Smooth muscle cell (in vitro differentiated cells): ENCODE measurements around the gene DNAH3. TPM values are rescaled to one million over a fixed set of nuclear protein-coding genes. Genes with fewer than 3 reads are reported as not detected.

Experiments used
- DNase-seq: peaks from one replicate; lab custom pipeline; 2025; ENCODE audit not compliant: unreplicated experiment; lab: John Stamatoyannopoulos, UW
- H2AFZ ChIP-seq: fragments of 200-600 bp; sonication (generic); 2 replicates; pipeline ENCODE4 v1.6.0; 2016; ENCODE audit warnings: antibody characterized with exemption, low read depth, mild to moderate bottlenecking
- H3F3A ChIP-seq: fragments of 200-600 bp; sonication (generic); 2 replicates; pipeline ENCODE4 v1.6.0; 2017; ENCODE audit warnings: antibody characterized with exemption, low read depth
- H3K27ac ChIP-seq: fragments of 200-600 bp; sonication (generic); 2 replicates; pipeline ENCODE4 v1.5.1; 2016; ENCODE audit warnings: low read depth, mild to moderate bottlenecking
- H3K27me3 ChIP-seq: fragments of 200-600 bp; sonication (generic); 2 replicates; pipeline ENCODE4 v1.6.1; 2016; ENCODE audit warnings: low read depth, mild to moderate bottlenecking
- H3K36me3 ChIP-seq: fragments of 200-600 bp; sonication (generic); 2 replicates; pipeline ENCODE4 v1.5.1; 2016; ENCODE audit warnings: low read depth
- H3K4me1 ChIP-seq: fragments of 200-600 bp; sonication (generic); 2 replicates; pipeline ENCODE4 v1.5.1; 2016; ENCODE audit warnings: low read depth
- H3K4me2 ChIP-seq: fragments of 200-600 bp; sonication (generic); 2 replicates; pipeline ENCODE4 v1.6.0; 2016; ENCODE audit warnings: mild to moderate bottlenecking
- H3K4me3 ChIP-seq: fragments of 200-600 bp; sonication (generic); 2 replicates; pipeline ENCODE4 v1.5.1; 2016; ENCODE audit warnings: mild to moderate bottlenecking
- H3K79me2 ChIP-seq: fragments of 200-600 bp; sonication (generic); 2 replicates; pipeline ENCODE4 v1.6.0; 2016; ENCODE audit warnings: low read depth, mild to moderate bottlenecking
- H3K9ac ChIP-seq: fragments of 200-600 bp; sonication (generic); 2 replicates; pipeline ENCODE4 v1.6.0; 2016; ENCODE audit warnings: low read depth
- H3K9me3 ChIP-seq: fragments of 200-600 bp; sonication (generic); replicated peaks from 2 replicates; pipeline ENCODE4 v1.5.1; 2016; ENCODE audit warnings: low read depth
- H4K20me1 ChIP-seq: fragments of 200-600 bp; sonication (generic); 2 replicates; pipeline ENCODE4 v1.6.0; 2016; ENCODE audit warnings: low read depth
- CTCF ChIP-seq: fragments of 200-600 bp; sonication (generic); IDR thresholded peaks from 2 replicates; pipeline ENCODE4 v1.5.1; 2017; ENCODE audit warnings: borderline replicate concordance, mild to moderate bottlenecking, antibody characterized with exemption; ENCODE audit not compliant: insufficient read depth, poor library complexity, severe bottlenecking
- WGBS: methylation state at CpG from one replicate; pipeline ENCODE4 v1.1.7; 2016; ENCODE audit warnings: low lambda C conversion rate; 5-methylcytosine and 5-hydroxymethylcytosine counted together
- polyA plus RNA-seq: library from polyadenylated mRNA; unstranded; fragments of >200 nt; fragmentation: Nextera tagmentation; extraction: Ambion mirVana; gene quantifications from 2 replicates; pipeline ENCODE4 v1.2.1, GENCODE V29; 2016
- total RNA-seq: library from RNA; depleted of rRNA; stranded (reverse); fragments of >200 nt; gene quantifications from 2 replicates; pipeline ENCODE4 v1.2.3, GENCODE V29; 2014

Gene DNAH3
- total and polyA plus RNA-seq, 2 experiments from 2014 or later, result not detected

GRCh38 chr16:21126518-21126917 lies 24.1 kb downstream of the DNAH3 start:
- Histone ChIP-seq H3K27ac (no peak overlapping the region), H2AFZ (no peak overlapping the region), H3K79me2 (no peaks in the 10 kb centered on the region), H3K9me3 (no peaks in the 10 kb centered on the region), H3K27me3 (peaks cover 24% of the 10 kb centered on the region), H3F3A (no peaks in the 10 kb centered on the region), H4K20me1 (no peaks in the 10 kb centered on the region), H3K4me1 (no peaks in the 10 kb centered on the region), H3K4me3 (no peak overlapping the region), H3K4me2 (no peak overlapping the region), H3K9ac (no peak overlapping the region), H3K36me3 (no peaks in the 10 kb centered on the region)
- TF ChIP-seq CTCF, result no peak
- no peak for DNase-seq
- 70% methylated on average over 7 of the region's 7 CpGs for WGBS

DNA sequence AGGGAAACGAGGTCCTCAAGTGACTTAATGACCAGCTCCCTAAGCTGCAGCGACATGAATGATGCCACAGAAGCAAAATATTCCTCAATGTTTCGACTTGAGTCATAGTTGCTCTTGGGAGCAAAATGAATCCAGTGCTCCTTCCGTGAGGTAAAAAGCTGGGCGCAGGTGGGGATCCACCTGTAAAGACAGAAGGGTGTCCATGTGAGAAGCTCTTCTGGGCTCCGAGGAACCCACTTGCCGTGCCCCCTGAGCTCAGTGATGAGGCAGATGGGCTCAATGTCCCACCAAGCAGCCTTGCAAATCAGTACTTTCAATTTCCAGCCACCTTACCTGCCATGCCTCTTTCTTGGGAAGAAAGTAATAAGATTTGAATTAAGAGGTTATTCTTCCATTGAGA lies 25.5 kb downstream of the DNAH3 start:
- H3K27me3 ChIP-seq, result peaks cover 13% of the 10 kb centered on the region
- H3K4me1 ChIP-seq, result no peaks in the 10 kb centered on the region
- no peak overlapping the region for H3K4me3 ChIP-seq
- no peak overlapping the region for H3K27ac ChIP-seq
- no peak for TF ChIP-seq CTCF
- DNase-seq, result no peak
- no peaks in the 10 kb centered on the region for H3K79me2 ChIP-seq
- H3K4me2 ChIP-seq, result no peak overlapping the region
- H4K20me1 ChIP-seq, result no peaks in the 10 kb centered on the region
- WGBS, result 94% methylated on average over 7 of the region's 7 CpGs
- H2AFZ ChIP-seq, result no peak overlapping the region
- H3F3A ChIP-seq, result no peaks in the 10 kb centered on the region
- no peak overlapping the region for H3K9ac ChIP-seq
- H3K9me3 ChIP-seq, result no peaks in the 10 kb centered on the region
- no peaks in the 10 kb centered on the region for H3K36me3 ChIP-seq

- Histone ChIP-seq H4K20me1 (no peaks in the 10 kb centered on the region), H3K9me3 (no peaks in the 10 kb centered on the region), H3K4me3 (no peak overlapping the region), H3K4me2 (no peak overlapping the region), H3K27me3 (peaks cover 6% of the 10 kb centered on the region), H3F3A (no peaks in the 10 kb centered on the region), H2AFZ (no peak overlapping the region), H3K4me1 (no peaks in the 10 kb centered on the region), H3K36me3 (no peaks in the 10 kb centered on the region), H3K79me2 (no peaks in the 10 kb centered on the region), H3K9ac (no peak overlapping the region), H3K27ac (no peak overlapping the region)
- DNase-seq, result no peak
- WGBS, result 85% methylated on average over 2 of the region's 2 CpGs
- no peak for TF ChIP-seq CTCF
Measured at GRCh38 chr16:21120976-21121520, 29.6 kb downstream of the DNAH3 start.

DNA sequence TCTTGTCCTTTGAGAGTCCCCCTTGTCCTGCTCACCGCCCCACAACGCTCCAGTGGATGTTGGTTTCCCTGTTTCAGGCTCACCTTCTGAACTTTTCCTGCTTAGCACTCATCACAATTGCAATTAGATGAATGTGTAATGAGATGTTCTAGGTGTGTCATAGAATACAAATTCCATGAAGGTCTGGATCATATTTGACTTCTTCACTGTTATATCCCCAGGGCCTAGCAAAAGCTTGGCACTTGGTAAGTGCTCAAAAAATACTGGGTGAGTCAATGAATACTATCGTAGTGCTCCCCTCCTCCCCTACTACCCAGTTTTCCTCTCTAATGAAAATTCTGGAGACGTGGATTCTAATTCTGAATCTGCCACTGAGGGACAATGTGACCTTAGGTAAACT lies 33.1 kb downstream of the DNAH3 start:
- no peak for TF ChIP-seq CTCF
- Histone ChIP-seq H3K27me3 (no peaks in the 10 kb centered on the region), H3F3A (no peaks in the 10 kb centered on the region), H3K79me2 (no peaks in the 10 kb centered on the region), H3K9me3 (no peaks in the 10 kb centered on the region), H3K4me1 (no peaks in the 10 kb centered on the region), H2AFZ (no peak overlapping the region), H3K4me3 (no peak overlapping the region), H3K36me3 (no peaks in the 10 kb centered on the region), H3K4me2 (no peak overlapping the region), H4K20me1 (no peaks in the 10 kb centered on the region), H3K27ac (no peak overlapping the region), H3K9ac (no peak overlapping the region)
- WGBS, result 90% methylated on average over 4 of the region's 4 CpGs
- no peak for DNase-seq
